Islet of Langerhans (tissue), 1 donor: ENCODE measurements around the gene ZXDB.
"Not testable (repeated sequence)": the region's sequence is repeated elsewhere in the genome, so short reads cannot be mapped to it uniquely, and the experiment has no call there.

Experiments
- FAIRE-seq: peaks from one replicate; lab custom pipeline; 2011; peaks lifted over from hg19 to GRCh38; lab: Jason Lieb, UNC

The ZXDB gene

DNA sequence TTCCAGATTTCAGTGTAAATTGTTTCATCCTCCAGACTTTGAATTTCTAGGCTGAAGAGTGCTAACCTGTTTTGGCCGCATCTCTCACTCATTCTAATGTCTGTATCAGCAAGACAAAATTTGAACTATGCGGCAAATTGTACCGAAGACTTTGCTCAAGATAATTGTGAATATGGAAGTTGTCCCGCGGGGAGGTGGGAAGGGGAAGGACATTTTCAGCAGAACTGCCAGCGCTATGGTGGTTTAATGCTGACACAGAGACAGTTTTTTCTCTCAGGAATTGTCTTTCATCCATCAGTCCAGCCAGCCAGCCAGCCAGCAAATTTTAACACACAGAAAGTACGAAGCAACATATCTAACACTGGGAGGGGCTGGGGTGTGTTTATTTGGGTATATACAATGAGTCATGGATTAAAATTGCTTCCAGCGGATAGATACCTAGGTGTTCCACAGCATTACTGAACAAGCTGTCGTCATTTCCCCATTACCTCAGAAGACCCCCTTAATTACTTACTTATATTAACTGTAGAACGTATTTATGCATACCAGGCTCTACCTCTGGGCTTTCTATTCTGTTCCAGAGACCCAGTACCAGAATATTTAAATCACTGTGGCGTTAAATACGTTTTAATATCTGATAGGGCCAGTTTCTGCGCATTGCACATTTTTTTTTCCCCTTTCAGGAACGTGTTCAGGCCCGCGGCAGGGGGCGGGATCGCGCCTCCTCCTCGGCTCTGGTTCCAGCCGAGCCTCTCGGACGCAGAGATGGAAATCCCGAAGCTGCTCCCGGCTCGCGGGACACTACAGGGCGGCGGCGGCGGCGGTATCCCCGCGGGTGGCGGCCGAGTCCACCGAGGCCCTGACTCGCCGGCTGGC, at the start of gene ZXDB:
Gene ZXDB, plus strand, starts transcription at position 728 of the 876 bp plus-strand sequence. Its CDS starts 38 bp downstream, at position 766.
- FAIRE-seq, result not testable (repeated sequence)

DNA sequence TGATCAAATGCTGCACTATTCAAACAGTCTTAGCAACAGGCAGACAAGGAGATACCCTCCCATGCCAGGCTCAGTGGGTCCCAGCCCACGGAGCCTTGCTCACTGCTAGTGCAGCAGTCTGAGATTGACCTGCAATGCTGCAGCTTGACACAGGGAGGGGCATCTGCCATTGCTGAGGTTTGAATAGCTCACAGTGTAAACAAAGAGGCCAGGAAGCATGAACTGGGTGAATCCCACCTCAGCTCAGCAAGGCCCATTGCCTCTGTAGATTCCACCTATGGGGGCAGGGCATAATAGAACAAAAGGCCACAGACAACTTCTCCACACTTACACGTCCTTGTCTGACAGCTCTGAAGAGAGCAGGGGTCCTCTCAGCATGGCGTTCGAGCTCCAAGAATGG, 26.6 kb upstream of the ZXDB start:
- no peak for FAIRE-seq

DNA sequence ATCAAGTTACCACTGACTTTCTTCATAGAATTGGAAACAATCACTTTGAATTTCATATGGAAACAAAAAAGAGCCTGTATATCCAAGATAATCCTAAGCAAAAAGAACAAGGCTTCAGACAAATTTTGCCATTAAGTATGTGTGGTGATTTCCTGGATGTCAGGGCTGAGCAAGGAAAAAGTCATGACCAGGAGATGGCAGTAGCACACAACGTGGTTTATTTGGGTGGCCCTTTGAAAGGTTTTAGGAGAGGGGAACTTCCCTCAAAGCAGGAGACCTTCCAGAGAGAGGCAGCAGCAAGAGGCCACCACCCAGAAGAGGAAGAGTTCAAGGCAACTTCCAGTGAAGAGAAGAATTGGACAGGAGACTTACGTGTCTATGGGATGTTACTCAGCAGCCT, 18.1 kb upstream of the ZXDB start:
- peak; percentile 66 for FAIRE-seq

DNA sequence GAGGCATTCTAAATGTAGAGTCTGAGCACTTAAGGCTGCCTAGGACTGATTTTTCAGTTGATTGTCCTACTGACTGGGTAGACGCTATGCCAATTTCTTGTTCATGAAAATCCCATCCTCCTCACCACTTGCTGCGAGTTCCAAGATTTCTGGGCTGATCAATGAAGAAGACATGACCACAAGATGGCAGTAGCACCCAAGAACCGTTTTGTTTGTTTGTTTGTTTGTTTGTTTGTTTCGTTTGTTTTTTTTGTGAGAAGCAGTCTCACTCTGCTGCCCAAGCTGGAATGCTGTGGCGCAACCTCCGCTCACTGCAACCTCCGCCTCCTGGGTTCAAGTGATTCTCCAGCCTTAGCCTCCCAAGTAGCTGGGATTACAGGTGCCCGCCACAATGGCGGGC, 8.9 kb upstream of the ZXDB start:
- FAIRE-seq, result not testable (repeated sequence)

DNA sequence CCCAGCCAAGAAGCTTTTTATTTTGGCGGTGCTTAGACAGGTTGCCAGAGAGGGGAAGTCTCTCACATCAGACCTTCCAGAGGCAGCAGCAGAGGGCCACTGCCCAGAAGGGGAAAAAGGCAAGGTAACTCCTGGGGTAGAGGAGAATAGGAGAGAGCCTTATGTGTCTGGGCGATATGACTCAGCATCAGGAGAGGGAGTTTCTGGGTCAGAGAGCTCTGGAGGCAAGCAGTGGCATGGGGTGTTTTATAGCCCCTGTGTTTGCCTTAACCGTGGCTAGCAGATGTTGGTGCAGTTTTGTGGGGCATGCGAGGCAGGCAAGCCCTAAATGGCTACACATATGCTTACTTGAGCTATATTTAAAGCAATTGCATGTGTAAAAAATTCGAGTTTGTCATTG, 8.3 kb upstream of the ZXDB start:
- FAIRE-seq, result no peak

DNA sequence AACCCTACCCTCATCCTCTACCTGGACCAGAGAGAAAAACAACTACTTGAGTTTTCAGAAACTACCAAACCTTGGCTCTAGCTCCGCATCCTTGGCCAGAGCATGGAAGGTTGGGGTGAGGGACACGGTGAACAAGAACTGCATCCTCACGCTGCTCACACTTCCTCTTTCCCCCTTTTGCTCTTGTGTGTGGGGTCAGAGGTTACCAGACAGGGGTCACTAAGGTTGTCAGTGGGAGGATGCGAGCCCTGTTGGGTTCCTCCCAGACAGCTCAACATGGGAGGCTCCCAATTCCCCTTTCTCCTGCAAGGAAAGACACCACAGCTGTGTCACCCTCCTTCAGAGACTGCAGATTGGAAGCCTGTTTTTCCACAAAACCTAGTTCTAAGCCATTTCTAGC, 5.5 kb upstream of the ZXDB start:
- no peak for FAIRE-seq

DNA sequence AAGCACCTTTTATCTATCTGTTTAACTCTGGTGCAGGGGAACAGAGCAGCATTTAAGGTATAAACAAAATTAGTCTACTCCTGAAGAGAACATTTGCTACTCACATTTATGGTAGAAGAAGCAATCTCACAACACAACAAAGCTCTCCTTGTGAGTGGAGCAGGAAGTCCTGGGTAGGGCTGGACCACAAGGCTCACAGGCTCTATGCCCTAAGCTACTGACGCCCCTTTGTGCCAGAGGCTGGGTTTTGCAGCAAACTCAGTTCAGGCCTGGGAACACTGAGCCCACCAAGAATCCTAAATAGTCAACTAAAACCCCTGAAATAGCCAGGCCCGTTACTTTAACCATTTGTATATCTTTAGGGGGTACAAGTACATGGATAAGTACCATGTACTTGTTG, 4.7 kb upstream of the ZXDB start:
- FAIRE-seq, result no peak

DNA sequence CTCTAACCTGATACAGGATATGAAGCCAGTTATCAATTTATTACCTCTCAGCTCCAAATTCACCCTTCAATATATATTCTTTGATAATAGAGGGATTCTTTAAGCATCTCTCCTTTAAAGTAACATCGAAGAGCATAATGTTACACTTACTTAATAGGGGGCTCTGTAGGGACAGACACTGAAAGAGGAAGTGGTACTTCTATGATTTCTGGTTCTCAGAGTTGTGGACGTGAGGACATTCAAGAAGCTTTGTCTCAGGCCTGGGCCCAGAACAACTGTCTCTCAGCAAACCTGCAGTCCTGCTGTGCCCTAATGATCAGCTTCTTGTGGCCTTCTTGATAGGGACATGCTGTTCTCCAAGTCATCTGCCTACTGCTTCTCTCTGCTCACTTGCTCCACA, 4.2 kb upstream of the ZXDB start:
- no peak for FAIRE-seq

DNA sequence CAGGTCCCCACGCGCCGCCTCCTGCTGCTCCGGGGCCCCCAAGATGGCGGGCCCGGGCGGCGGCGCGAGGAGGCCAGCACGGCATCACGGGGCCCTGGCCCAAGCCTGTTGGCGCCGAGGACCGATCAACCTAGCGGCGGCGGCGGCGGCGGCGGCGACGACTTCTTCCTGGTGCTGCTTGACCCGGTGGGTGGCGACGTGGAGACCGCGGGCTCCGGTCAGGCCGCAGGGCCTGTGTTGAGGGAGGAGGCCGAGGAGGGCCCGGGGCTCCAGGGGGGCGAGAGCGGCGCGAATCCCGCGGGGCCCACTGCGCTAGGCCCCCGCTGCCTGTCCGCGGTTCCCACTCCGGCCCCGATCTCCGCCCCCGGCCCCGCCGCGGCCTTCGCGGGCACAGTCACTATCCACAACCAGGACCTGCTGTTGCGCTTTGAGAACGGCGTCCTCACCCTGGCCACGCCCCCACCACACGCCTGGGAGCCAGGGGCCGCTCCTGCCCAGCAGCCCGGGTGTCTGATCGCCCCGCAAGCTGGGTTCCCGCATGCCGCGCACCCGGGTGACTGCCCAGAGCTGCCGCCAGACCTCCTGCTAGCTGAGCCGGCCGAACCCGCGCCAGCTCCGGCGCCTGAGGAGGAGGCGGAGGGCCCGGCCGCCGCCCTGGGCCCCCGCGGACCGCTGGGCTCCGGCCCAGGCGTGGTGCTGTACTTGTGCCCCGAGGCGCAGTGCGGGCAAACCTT, 516 bp downstream of the ZXDB start:
- FAIRE-seq, result not testable (repeated sequence)

DNA sequence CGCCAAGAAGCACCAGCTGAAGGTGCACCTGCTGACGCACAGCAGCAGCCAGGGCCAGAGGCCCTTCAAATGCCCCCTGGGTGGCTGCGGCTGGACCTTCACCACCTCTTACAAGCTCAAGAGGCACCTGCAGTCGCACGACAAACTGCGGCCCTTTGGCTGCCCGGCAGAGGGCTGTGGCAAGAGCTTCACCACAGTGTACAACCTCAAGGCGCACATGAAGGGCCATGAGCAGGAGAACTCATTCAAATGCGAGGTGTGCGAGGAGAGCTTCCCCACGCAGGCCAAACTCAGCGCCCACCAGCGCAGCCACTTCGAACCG, 1.0 kb downstream of the ZXDB start:
- FAIRE-seq, result not testable (repeated sequence)

DNA sequence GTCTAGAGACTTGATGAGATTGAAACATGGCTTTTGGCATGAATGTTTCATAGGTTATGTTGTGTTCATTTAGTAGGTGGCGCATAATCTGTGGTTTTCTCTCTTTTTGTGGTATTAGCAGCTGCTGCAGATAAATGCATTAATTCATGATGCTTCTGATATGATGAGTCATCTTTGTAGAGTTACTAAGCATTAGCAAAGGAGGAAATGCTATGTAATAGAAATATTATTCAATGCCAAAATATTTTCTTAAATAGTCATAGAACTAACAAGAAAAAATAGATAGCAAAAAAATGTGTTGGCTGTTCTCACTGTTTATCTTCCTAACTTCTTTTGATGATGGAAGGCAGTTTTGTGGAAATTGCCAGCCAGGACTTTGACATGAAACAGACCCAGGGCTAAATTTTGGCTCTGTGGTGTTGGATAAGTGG, 3.6 kb downstream of the ZXDB start:
- FAIRE-seq, result peak; percentile 92

DNA sequence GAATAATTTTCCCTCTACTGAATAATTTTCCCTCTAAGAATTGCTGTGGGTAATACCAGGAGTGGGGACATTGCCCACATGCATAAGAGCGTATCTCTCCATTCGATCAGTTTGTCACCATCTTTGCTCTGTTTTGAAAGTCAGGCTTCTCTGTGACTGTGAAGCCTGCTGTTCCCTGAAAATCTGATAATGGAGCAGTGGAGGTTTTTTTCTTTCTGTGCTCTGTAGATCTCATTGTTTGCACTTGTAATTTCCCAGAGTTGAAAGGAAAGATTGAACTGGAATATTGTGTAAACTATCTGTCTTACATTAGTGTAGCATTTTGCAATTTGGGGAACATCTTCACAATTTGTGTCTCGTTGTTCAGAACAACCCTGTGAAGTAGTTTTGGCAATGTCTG, 4.3 kb downstream of the ZXDB start:
- FAIRE-seq, result no peak

DNA sequence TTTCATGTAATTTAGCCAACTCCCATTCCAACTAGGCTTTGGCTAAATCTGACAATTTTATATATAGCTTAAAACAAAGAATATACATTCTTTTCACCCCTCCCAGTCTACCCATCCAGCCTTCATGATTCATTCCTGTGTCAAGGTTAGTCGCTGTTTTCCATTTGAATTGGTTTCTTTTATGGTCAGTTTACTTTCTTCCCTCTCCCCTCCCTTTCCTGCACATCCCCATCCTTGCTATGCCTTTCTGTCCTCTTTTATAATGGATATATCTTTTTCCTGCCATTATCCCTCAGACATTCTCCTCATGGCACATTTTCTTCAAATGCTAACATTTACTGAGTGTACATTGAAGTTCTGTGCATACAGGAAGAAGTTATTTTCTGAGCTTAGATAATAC, 4.7 kb downstream of the ZXDB start:
- no peak for FAIRE-seq

DNA sequence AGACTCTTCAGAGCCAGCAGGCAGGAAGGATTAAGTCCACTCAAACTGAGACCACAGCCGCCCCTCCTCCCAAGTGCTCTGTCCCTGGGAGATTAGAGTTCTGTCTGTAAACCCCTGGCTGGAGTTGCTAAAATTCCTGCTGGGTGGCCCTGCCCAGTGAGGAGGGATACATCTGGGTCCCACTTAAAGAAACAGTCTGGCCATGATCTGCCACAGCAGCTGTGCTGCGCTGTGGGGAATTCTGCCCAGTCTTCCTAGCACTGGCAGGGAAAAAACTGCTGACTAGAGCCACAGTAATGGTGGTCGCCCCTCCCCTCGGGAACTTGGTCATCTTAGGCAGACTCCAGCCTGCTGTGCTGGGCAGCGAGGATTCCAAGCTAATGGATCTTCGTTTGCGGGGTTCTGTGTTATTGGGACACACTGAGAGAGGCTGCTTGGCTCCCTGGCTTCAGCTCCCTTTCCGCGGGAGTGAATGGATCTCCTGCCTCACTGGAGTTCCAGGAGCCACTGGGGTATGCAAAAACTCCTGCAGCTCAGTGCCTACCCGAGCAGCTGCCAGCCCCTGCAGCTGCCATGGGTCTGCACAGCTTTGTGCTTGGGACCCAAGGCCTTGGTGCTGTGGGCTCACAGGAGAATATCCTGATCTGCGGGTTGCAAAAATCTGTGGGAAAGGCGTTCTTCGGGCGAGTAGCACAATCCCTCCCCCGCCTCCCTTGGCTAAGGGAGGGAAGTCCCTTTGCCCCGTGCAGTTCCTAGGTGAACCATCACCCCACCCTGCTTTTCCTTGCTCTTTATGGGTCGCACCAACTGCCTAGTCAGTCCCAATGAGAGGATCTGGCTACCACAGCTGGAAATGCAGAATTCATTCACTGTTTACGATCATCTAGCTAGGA, 15.7 kb downstream of the ZXDB start:
- FAIRE-seq, result no peak

DNA sequence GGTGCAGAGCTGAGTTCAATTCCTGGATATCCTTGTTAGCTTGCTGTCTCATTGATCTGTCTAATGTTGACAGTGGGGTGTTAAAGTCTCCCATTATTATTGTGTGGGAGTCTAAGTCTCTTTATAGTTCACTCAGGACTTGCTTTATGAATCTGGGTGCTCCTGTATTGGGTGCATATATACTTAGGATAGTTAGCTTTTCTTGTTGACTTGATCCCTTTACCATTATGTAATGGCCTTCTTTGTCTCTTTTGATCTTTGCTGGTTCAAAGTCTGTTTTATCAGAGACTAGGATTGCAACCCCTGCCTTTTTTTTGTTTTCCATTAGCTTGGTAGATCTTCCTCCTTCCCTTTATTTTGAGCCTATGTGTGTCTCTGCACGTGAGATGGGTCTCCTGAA, 21.5 kb downstream of the ZXDB start:
- not testable (repeated sequence) for FAIRE-seq

DNA sequence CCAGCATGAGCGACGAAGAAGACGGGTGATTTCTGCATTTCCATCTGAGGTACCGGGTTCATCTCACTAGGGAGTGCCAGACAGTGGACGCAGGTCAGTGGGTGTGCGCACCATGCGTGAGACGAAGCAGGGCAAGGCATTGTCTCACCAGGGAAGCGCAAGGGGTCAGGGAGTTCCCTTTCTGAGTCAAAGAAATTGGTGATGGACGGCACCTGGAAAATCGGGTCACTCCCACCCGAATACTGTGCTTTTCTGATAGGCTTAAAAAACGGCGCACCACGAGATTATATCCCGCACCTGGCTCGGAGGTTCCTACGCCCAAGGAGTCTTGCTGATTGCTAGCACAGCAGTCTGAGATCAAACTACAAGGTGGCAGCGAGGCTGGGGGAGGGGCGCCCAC, 37.6 kb downstream of the ZXDB start:
- not testable (repeated sequence) for FAIRE-seq

DNA sequence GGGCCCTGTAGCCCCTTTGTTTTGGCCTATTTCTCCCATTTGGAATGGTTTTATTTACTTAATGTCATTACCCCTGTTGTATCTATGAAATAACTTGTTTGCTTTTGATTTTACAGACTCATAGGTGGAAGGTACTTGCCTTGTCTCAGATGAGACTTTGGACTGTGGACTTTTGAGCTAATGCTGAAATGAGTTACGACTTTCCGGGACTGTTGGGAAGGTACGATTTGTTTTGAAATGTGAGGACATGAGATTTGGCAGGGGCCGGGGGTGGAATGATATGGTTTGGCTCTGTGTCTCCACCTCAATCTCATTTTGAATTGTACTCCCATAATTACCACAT, 48.8 kb downstream of the ZXDB start:
- FAIRE-seq, result no peak

DNA sequence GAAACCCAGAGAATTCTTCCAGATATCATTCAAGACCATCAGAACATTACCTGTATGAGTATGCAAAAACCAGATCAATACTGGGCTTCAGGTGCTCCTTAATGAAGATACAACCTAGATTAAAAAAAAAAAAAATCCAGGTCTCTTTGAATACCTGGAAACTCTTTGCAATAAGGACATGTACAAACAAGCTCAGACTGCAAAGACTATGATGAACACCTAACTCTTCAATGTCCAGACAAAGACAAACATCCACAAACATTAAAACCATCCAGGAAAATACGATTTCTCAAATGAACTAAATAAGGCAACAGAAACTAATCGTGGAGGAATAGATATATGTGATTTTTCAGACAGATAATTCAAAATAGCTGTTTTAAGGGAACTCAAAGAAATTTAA, 49.5 kb downstream of the ZXDB start:
- peak; percentile 64 for FAIRE-seq

DNA sequence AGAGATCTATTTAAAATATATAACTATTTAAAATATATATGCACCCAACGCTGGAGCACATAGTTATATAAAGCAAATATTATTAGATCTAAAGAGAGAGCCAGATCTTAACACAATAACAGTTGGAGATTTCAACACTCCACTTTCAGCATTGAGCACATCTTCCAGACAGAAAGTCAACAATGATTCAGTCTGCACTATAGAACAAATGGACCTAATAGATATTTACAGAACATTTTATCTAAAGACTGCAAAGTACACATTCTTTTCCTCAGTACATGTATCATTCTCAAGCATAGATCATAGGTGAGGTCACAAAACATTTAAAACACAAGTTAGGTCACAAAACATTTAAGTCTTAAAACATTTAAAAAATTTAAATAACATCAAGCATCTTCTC, 51.9 kb downstream of the ZXDB start:
- FAIRE-seq, result no peak

DNA sequence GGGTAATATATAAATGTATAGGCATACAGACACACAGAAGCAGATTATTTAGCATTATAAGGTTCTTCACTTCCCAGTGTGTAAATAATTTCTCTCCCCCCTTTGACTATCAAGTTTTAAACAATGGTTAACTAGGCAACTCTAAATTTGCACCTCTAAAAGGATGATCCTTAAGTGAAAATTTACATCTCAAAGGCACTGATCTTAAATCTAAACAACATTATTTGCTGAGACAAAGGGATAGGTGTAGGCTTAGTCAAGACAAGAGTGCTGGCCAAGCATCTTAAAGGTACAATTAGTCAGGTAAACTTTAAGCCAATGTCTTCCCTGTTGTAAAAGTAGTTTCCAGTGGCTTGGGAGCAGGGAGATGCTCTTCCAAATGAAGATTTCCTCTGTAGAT, 55.2 kb downstream of the ZXDB start:
- no peak for FAIRE-seq
